Psoas muscle (tissue), 8 donors: Measurements from ENCODE around the gene DNMT1. TPM values are rescaled to one million over a fixed set of nuclear protein-coding genes. Genes with fewer than 3 reads are reported as not detected.

Source experiments
- ATAC-seq, 4 donors: fragments of 200-7000 bp; cut with Tn5 transposase; one replicate each; pipeline ENCODE4 v1.9.1; 2020; ENCODE audit warnings: moderate library complexity in 3 of 4, mild to moderate bottlenecking in 2 of 4
- DNase-seq, 2 donors: peaks; one replicate each; pipeline ENCODE4 v3.0.0-alpha.2; 2020
- H3K27ac ChIP-seq: fragments of 200-600 bp; one replicate; pipeline ENCODE4 v1.8.0; 2022
- H3K27me3 ChIP-seq, 3 donors: fragments of 200-600 bp in 1 of 3; one replicate each; pipeline versions ENCODE4 v1.6.1 to v1.8.0; 2013 to 2022; ENCODE audit warnings: low read length in 2 of 3, mild to moderate bottlenecking in 2 of 3, moderate library complexity in 1 of 3; ENCODE audit not compliant: insufficient read depth in 3 of 3
- H3K36me3 ChIP-seq, 2 donors: fragments of 200-600 bp in 1 of 2; one replicate each; pipeline versions ENCODE4 v1.6.1 to v1.8.0; 2013 to 2022; ENCODE audit warnings: low read depth in 1 of 2, mild to moderate bottlenecking in 1 of 2, moderate library complexity in 1 of 2; ENCODE audit not compliant: insufficient read depth in 1 of 2
- H3K4me1 ChIP-seq: fragments of 200-600 bp; one replicate; pipeline ENCODE4 v1.8.0; 2022
- H3K4me3 ChIP-seq: fragments of 200-600 bp; one replicate; pipeline ENCODE4 v1.8.0; 2022; ENCODE audit warnings: mild to moderate bottlenecking
- H3K9me3 ChIP-seq: fragments of 200-600 bp; one replicate; pipeline ENCODE4 v1.8.0; 2022
- WGBS, 3 donors: extraction: QIAGEN DNeasy Blood & Tissue Kit; methylation state at CpG; one replicate each; pipeline versions ENCODE4 v1.1.6 to v1.1.7; 2013; 5-methylcytosine and 5-hydroxymethylcytosine counted together
- intact Hi-C, 2 donors: fragments of 100-400 bp; cut with DNase I; formaldehyde crosslinking; loops; one replicate each; pipeline versions ENCODE4 v1.11.0 to v1.14.2; 2022
- polyA plus RNA-seq, 3 donors: library from polyadenylated mRNA; stranded (reverse); fragments of 200-250 nt; gene quantifications; one replicate each; pipeline ENCODE4 v1.2.3, GENCODE V29; 2013
- total RNA-seq, 4 donors: library from RNA; stranded (reverse); fragmentation: NEBNext Ultra II Directional in 2 of 4; extraction: Animal tissue kit (Norgen Biotek cat#: 25700) in 2 of 4; gene quantifications; one replicate each; pipeline versions ENCODE4 v1.2.1 to v1.2.4, GENCODE V29; 2021 to 2023
- TF ChIP-seq, protein P1 (sequence below): fragments of 200-600 bp; IDR thresholded peaks from one replicate; pipeline ENCODE4 v1.8.0; 2022; ENCODE audit warnings: antibody characterized with exemption
- donor health status: healthy with polysubstance abuse.
- donor health status: DM: no; HTN: no; CAD: no; lungs with moderate emphysema.
- donor health status: Bipolar disorder and iron deficiency.
- donor health status: healthy.
- donor health status: DM: yes; HTN: yes; CAD: no.
- donor health status: DM: no; HTN: no; CAD: no.
- donor health status: DM: no; HTN: no; CAD: no.
- donor health status: DM: yes; HTN: yes; CAD: no.

The DNMT1 gene
- total and polyA plus RNA-seq, 7 donors, result 7.1 to 25.2 (median 13.5) TPM

DNA sequence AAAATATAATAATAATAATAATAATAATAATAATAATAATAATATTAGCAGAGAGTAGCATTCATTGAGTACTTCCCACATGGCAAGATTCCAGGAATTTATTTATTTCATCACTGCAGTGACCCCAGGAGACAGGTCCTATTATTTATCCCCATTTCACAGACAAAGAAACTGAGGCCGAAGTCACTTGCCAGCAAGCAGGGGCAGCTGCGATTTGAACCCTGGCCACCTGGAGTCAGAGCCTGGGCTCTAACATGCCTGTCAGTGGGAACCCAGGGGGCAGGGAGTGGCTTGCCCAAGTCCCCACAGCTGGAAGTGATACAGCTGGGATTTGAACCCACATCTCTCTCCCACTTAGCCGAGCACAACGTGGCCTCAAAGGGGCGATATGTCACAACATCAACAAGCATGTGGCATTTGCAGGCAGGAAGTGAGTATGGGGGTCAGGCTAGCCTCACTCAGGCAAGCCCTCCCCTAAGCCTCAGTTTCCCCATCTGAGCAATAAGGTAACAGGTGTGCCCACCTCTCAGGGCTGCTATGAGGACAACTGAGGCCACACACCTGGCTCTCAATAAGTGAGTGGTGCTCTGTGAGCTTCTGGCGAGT is 105.7 kb downstream of the DNMT1 start:
- no peaks in the 10 kb centered on the region for H3K36me3 ChIP-seq
- TF ChIP-seq, protein P1, sequence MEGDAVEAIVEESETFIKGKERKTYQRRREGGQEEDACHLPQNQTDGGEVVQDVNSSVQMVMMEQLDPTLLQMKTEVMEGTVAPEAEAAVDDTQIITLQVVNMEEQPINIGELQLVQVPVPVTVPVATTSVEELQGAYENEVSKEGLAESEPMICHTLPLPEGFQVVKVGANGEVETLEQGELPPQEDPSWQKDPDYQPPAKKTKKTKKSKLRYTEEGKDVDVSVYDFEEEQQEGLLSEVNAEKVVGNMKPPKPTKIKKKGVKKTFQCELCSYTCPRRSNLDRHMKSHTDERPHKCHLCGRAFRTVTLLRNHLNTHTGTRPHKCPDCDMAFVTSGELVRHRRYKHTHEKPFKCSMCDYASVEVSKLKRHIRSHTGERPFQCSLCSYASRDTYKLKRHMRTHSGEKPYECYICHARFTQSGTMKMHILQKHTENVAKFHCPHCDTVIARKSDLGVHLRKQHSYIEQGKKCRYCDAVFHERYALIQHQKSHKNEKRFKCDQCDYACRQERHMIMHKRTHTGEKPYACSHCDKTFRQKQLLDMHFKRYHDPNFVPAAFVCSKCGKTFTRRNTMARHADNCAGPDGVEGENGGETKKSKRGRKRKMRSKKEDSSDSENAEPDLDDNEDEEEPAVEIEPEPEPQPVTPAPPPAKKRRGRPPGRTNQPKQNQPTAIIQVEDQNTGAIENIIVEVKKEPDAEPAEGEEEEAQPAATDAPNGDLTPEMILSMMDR, result no peak
- intact Hi-C loops, result no loop called here
- ATAC-seq (no peak), DNase-seq (peak in 1 of 2 donors; percentile 48)
- H3K27ac ChIP-seq, result no peak overlapping the region
- H3K9me3 ChIP-seq, result no peaks in the 10 kb centered on the region
- H3K4me3 ChIP-seq, result no peak overlapping the region
- 84 to 91% (median 89%) methylated on average over 6 of the region's 6 CpGs for WGBS, 3 donors
- H3K27me3 ChIP-seq, result peaks cover 0 to 24% (median 8%) of the 10 kb centered on the region in 3 donors
- H3K4me1 ChIP-seq, result no peaks in the 10 kb centered on the region

DNA sequence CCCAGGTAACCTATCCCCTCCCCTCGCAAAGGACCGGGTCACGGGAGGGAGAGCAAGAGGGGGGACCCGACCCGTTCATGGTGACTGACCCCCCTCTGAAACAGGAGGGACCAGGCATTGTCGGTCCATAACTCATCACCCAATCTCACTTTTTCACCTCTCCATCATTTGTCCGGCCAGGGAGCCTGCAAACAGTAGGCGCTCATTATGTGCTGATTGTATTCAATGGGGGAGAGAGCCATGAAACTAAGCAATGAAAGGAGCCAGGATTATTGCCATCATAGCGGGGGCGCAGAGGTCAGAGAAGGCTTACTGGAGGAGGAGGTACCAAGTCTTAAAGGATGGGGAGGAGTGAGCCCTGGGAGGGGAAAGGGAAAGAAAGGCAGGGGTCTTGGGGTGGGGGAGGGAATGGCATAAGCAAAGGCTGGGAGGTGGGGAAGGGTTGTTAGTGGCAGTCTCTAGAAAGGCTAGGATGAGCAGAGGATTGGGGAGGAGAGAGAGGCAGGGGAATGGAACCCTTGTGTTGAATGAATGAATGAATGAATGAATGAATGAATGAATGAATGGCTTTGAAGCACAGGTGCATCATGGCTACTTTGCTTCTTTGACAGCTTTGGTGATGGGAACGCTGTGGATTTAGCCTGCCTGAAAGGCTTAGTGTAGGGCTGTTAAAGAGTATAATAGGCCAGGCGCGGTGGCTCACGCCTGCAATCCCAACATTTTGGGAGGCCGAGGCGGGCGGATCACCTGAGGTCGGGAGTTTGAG is 107.3 kb downstream of the DNMT1 start:
- Histone ChIP-seq H3K4me3 (peak overlapping the region; percentile 79), H3K27me3 (peaks cover 0 to 26% (median 10%) of the 10 kb centered on the region in 3 donors), H3K9me3 (no peaks in the 10 kb centered on the region), H3K36me3 (no peaks in the 10 kb centered on the region), H3K27ac (no peak overlapping the region), H3K4me1 (no peaks in the 10 kb centered on the region)
- DNase-seq (peak in 1 of 2 donors; percentile 19), ATAC-seq (no peak)
- intact Hi-C loops, result no loop called here
- TF ChIP-seq, protein P1, result no peak
- 86 to 88% (median 87%) methylated on average over 18 of the region's 18 CpGs for WGBS, 3 donors

DNA sequence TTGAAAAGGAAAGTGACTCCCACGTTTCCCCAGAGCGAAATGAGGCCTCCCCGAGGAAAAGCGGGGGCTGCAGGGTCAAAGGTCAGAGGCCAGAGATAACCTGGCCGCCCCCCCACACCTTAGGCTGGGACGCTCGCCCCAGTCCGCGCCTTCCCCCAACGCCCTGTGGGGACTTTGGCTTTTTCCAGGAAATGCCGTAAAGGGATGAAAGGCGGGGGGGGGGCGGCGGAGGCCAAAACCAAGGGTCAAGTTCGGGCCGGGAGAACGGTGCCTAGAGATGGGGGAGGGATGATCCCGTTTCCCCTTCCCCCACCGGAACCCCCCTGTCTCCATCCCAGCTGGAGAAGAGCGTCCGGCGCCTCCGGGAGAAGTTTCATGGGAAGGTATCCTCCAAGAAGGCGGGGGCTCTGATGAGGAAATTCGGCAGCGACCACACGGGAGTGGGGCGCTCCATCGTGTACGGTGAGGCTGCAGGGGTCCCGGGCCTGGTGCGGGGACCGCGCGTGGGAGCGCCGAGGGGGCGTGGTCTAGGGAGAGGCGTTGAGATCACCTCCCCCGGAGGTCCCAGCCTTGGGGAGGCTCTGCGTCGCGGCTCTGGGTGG is 108.1 kb downstream of the DNMT1 start:
- WGBS, 3 donors, result 7 to 8% (median 8%) methylated on average over 28 to 43 of the region's 43 CpGs
- intact Hi-C loops, result no loop called here
- TF ChIP-seq, protein P1, result no peak
- H3K27ac ChIP-seq, result peak overlapping the region; percentile 62
- H3K36me3 ChIP-seq, result no peaks in the 10 kb centered on the region
- no peaks in the 10 kb centered on the region for H3K4me1 ChIP-seq
- DNase-seq (peak in 1 of 2 donors; percentile 59), ATAC-seq (peak in 2 of 4 donors; percentile 16 to 24)
- peak overlapping the region; percentile 79 for H3K4me3 ChIP-seq
- H3K9me3 ChIP-seq, result no peaks in the 10 kb centered on the region
- H3K27me3 ChIP-seq, result peaks cover 0 to 26% (median 10%) of the 10 kb centered on the region in 3 donors

DNA sequence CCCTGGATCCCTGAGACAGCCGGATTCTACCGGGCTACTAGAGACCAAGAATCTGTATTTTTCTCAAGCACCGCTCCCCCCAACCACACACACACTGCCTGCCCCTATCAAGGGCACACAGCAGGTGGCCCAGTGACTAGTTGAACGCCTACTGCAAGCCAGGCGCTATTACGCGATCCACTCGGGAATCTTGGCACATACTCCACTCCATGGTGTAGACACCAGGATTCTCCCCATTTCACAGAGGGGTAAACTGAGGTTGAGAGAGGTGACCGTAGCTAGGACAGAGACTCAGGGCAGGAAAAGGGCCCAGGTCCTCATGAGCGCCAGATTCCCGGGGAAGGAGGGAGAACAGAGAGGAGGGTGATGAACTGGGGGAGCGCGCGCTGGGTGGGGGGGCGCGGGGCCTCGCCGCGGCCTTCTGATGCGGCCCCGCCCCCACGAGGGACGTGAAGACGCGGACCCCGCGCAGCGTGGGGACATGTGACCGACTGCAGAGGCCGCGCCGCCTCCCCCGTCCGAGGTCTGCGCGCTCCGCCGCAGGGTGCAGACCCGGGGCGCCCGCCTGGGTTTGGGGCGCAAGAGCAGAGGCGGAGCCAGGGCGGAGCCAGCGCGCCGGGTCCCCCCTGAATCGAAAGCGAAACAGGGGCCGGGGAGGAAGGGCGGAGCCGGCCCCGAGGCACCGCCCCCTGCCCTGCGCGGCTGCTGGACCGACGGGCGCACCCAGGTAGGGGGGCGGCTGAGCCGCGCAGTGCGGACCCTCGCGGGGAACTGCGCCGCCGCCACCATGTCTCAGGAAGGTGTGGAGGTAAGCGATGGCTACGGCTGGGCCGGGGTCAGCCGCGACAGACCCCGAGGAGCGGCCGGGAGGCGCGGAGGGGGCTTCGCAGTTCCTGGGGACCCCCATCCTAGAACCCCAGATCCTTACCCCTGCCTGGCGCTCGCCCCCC is 108.8 kb downstream of the DNMT1 start, which contains the start of gene SHFL:
SHFL (plus strand) TSS at position 677 of the 950 bp plus-strand sequence; CDS start at position 788, 111 bp downstream.
- Histone ChIP-seq H3K4me3 (peak within 1 kb of the TSS; percentile 79), H3K27me3 (peaks cover 0 to 26% (median 10%) of the 10 kb centered on the region in 3 donors), H3K9me3 (no peaks in the 10 kb centered on the region), H3K36me3 (no peaks in the 10 kb centered on the region), H3K27ac (peak within 1 kb of the TSS; percentile 62), H3K4me1 (no peaks in the 10 kb centered on the region)
- ATAC-seq, result peak; percentile 58 to 86 (median 70)
- TF ChIP-seq, protein P1, result no peak
- 3 to 4% (median 3%) methylated on average over 50 to 81 of the region's 81 CpGs for WGBS, 3 donors
- intact Hi-C loops, result no loop called here
- peak; percentile 70 to 78 for DNase-seq
